ENCODE data around the gene OGDHL. TPM values are rescaled to one million over a fixed set of nuclear protein-coding genes. Genes with fewer than 3 reads are reported as not detected.

OGDHL gene
- total RNA-seq, 1 experiment from 2014 or later = 22.6 TPM

GRCh38 chr10:49784681-49785080, 22.6 kb upstream of the OGDHL start:
- Mint-ChIP-seq H3K36me3 (ENCODE audit: insufficient read depth in 1 of 3, low read depth in 3 of 3) (no peaks in the 10 kb centered on the region; a peak in 1 of 7 replicates), H3K9me3 (no peaks in the 10 kb centered on the region), H3K27ac (no peak overlapping the region), H3K27me3 (ENCODE audit: low read depth) (peaks cover 8% of the 10 kb centered on the region; the same call in 1 of the 2 replicates), H3K4me3 (no peak overlapping the region), H3K4me1 (peaks cover 9 to 10% of the 10 kb centered on the region in 2 experiments)
- Histone ChIP-seq H3K18ac (ENCODE audit: insufficient read length, low read depth, low read length) (no peak overlapping the region), H3K23me2 (ENCODE audit: insufficient read length, low read depth, low read length, poor library complexity, severe bottlenecking) (no peaks in the 10 kb centered on the region), H3K79me2 (ENCODE audit: insufficient read depth, low read length) (no peaks in the 10 kb centered on the region), H3K79me1 (ENCODE audit: insufficient read depth, low read depth, low read length, poor library complexity, severe bottlenecking) (no peaks in the 10 kb centered on the region), H3K9me3 (ENCODE audit: control insufficient read depth, low read depth, low read length) (no peaks in the 10 kb centered on the region), H4K91ac (ENCODE audit: insufficient read length, low read depth, low read length) (no peak overlapping the region), H2BK15ac (ENCODE audit: low read depth, low read length) (no peak overlapping the region), H3K27ac (ENCODE audit: insufficient read length, low read depth, low read length) (no peak overlapping the region), H3K4ac (ENCODE audit: low read depth, low read length) (no peak overlapping the region), H2BK20ac (ENCODE audit: low read depth, low read length, poor library complexity, severe bottlenecking) (no peak overlapping the region), H3K14ac (ENCODE audit: insufficient read depth, low read length) (no peak overlapping the region), H2AK5ac (ENCODE audit: insufficient read length, low read length) (no peak overlapping the region), H2BK120ac (ENCODE audit: low read depth, low read length, poor library complexity, severe bottlenecking) (no peak overlapping the region), H3T11ph (ENCODE audit: low read length) (no peak overlapping the region), H4K5ac (ENCODE audit: insufficient read length, low read depth, low read length) (no peak overlapping the region), H3K56ac (ENCODE audit: insufficient read length, low read depth, low read length) (no peak overlapping the region), H3K4me2 (ENCODE audit: insufficient read depth, insufficient read length, low read length) (no peak overlapping the region), H3K4me1 (ENCODE audit: insufficient read depth, low read length) (peaks cover 5% of the 10 kb centered on the region; the same call in 1 of the 2 replicates), H2BK5ac (ENCODE audit: insufficient read length, low read length) (no peak overlapping the region), H4K8ac (replicated peaks; ENCODE audit: insufficient read length, low read depth, low read length) (no peak overlapping the region), H3K23ac (ENCODE audit: insufficient read length, low read depth, low read length) (no peak overlapping the region), H3K9ac (ENCODE audit: extremely low read depth, insufficient read length, low read length) (no peak overlapping the region), H2AFZ (ENCODE audit: low read length) (no peak overlapping the region), H3K27me3 (ENCODE audit: insufficient read depth, low read length) (no peaks in the 10 kb centered on the region), H4K20me1 (ENCODE audit: control insufficient read depth, insufficient read depth, insufficient read length) (no peaks in the 10 kb centered on the region), H2BK12ac (ENCODE audit: insufficient read length, low read depth, low read length) (peak overlapping the region; percentile 33)
- DNase-seq = no peak
- no CpG with 5 or more reads among the region's 8 CpGs for WGBS (ENCODE audit: extremely low coverage, insufficient read length, low lambda C conversion rate)
- no peak for TF ChIP-seq CTCF (conservative IDR thresholded peaks at IDR 0.05)

All from H9 (cell line).